ENCODE measurements around the gene IL18RAP. TPM values are rescaled to one million over a fixed set of nuclear protein-coding genes. Genes with fewer than 3 reads are reported as not detected.

Gene IL18RAP
- total and polyA plus RNA-seq, 2 experiments from 2014 or later: not detected

- TF ChIP-seq EZH2phosphoT487 (IDR thresholded peaks at IDR 0.05; ENCODE audit: unreplicated experiment): no peak
- no peak for TF ChIP-seq CREB1 (CRISPR knock-in tag; IDR thresholded peaks at IDR 0.05; ENCODE audit: low read depth)
- no peak for TF ChIP-seq EZH2 (IDR thresholded peaks at IDR 0.05; ENCODE audit: low read depth, unreplicated experiment)
- TF ChIP-seq POLR2AphosphoS5 (IDR thresholded peaks at IDR 0.05; ENCODE audit: low read depth): no peak
- TF ChIP-seq CTCF (conservative IDR thresholded peaks at IDR 0.05; ENCODE audit: low read depth in 2 of 2): no peak
- TF ChIP-seq ZNF331 (CRISPR knock-in tag; IDR thresholded peaks at IDR 0.05; ENCODE audit: low read depth): no peak
- no peak for TF ChIP-seq ZNF114 (CRISPR knock-in tag; IDR thresholded peaks at IDR 0.05)
- no peak for TF ChIP-seq STAT1 (IDR thresholded peaks at IDR 0.05; ENCODE audit: unreplicated experiment)
Observed at GRCh38 chr2:102397209-102397608, 25.8 kb upstream of the IL18RAP start (continued).

- H3K36me3 Mint-ChIP-seq (ENCODE audit: low read depth): no peaks in the 10 kb centered on the region
- H3K4me3 ChIP-seq: no peak overlapping the region
- H3K9me2 ChIP-seq (ENCODE audit: insufficient read depth): no peaks in the 10 kb centered on the region
- no peaks in the 10 kb centered on the region for H3K27me3 ChIP-seq (ENCODE audit: insufficient read depth)
- H3K79me2 ChIP-seq (replicated peaks; ENCODE audit: insufficient read depth): no peaks in the 10 kb centered on the region
- H3K4me1 ChIP-seq (ENCODE audit: insufficient read depth): no peaks in the 10 kb centered on the region
- H3K4me3 Mint-ChIP-seq: no peak overlapping the region
- H3F3A ChIP-seq (replicated peaks; ENCODE audit: low read depth): no peaks in the 10 kb centered on the region
- H4K20me1 ChIP-seq (replicated peaks; ENCODE audit: insufficient read depth): no peaks in the 10 kb centered on the region
- DNase-seq (ENCODE audit: low spot score) (no peak), ATAC-seq (no peak)
- H2AFZ ChIP-seq: no peak overlapping the region
- no peaks in the 10 kb centered on the region for H3K9me3 Mint-ChIP-seq
- no peaks in the 10 kb centered on the region for H3K4me1 Mint-ChIP-seq
- no peaks in the 10 kb centered on the region for H3K27me3 Mint-ChIP-seq (ENCODE audit: insufficient read depth, low read depth, poor library complexity)
- H3K27ac Mint-ChIP-seq: no peak overlapping the region
- no peak overlapping the region for H3K27ac ChIP-seq (ENCODE audit: low read depth)
- no peaks in the 10 kb centered on the region for H3K36me3 ChIP-seq (ENCODE audit: insufficient read depth)
- H3K4me2 ChIP-seq: no peak overlapping the region
- TF ChIP-seq STAT1 (IDR thresholded peaks at IDR 0.05; ENCODE audit: unreplicated experiment) (no peak), EZH2 (IDR thresholded peaks at IDR 0.05; ENCODE audit: low read depth, unreplicated experiment) (no peak), EZH2phosphoT487 (IDR thresholded peaks at IDR 0.05; ENCODE audit: unreplicated experiment) (no peak), NANOG (IDR thresholded peaks at IDR 0.05; ENCODE audit: borderline replicate concordance) (no peak), JUNB (IDR thresholded peaks at IDR 0.05; ENCODE audit: unreplicated experiment) (no peak), REST (IDR thresholded peaks at IDR 0.05; ENCODE audit: unreplicated experiment) (no peak), ETS1 (IDR thresholded peaks at IDR 0.05) (no peak), CREB1 (CRISPR knock-in tag; IDR thresholded peaks at IDR 0.05; ENCODE audit: low read depth) (no peak), ZNF331 (CRISPR knock-in tag; IDR thresholded peaks at IDR 0.05; ENCODE audit: low read depth) (no peak)
Observed at GRCh38 chr2:102399499-102400141, 23.3 kb upstream of the IL18RAP start.

Data from GM23338 (cell line).